GM12878 (cell line): ENCODE data around the gene LSP1. TPM values are rescaled to one million over a fixed set of nuclear protein-coding genes. Genes with fewer than 3 reads are reported as not detected.

Experiments used
- ATAC-seq: fragments of 200-7000 bp; cut with Tn5 transposase; 3 replicates; pipeline ENCODE4 v1.9.1; 2020; ENCODE audit warnings: mild to moderate bottlenecking, moderate library complexity
- BruUV-seq: library from RNA; stranded (reverse); fragments of 400-500 nt; replicated peaks from 2 replicates; lab custom pipeline; 2021; lab: Mats Ljungman, UMichigan
- CTCF ChIA-PET: fragments of 300-600 bp; sonication (Branson Sonifier 250); formaldehyde crosslinking; extraction: SDS; loops from one replicate; lab custom pipeline; 2021; ENCODE audit warnings: inconsistent platforms; lab: Yijun Ruan, JAX
- POLR2A ChIA-PET: fragments of 350-600 bp; formaldehyde crosslinking; extraction: SDS; loops from one replicate; lab custom pipeline; 2021; ENCODE audit warnings: inconsistent platforms; lab: Charles Lee
- RAD21 ChIA-PET: fragments of 300-600 bp; sonication (Branson Sonifier 250); formaldehyde crosslinking; loops from one replicate; lab custom pipeline; 2023; ENCODE audit warnings: antibody characterized with exemption; ENCODE audit not compliant: unreplicated experiment; lab: Charles Lee
- SMC1A ChIA-PET: fragments of 300-600 bp; sonication (Branson Sonifier 250); formaldehyde crosslinking; loops from one replicate; lab custom pipeline; 2023; ENCODE audit not compliant: unreplicated experiment, uncharacterized antibody; lab: Charles Lee
- DNase-seq: peaks from one replicate; pipeline ENCODE4 v3.0.0-alpha.2; 2011; ENCODE audit warnings: low read depth, low spot score
- FAIRE-seq: peaks from 3 replicates; lab custom pipeline; 2011; peaks lifted over from hg19 to GRCh38; lab: Jason Lieb, UNC
- H2AFZ ChIP-seq: 2 replicates; pipeline ENCODE4 v1.6.0; 2011; ENCODE audit warnings: low read depth, low read length, control low read depth; ENCODE audit not compliant: control insufficient read depth
- H3K27ac ChIP-seq: 2 replicates; pipeline ENCODE4 v1.5.1; 2011; ENCODE audit warnings: control low read depth; ENCODE audit not compliant: control insufficient read depth, insufficient read depth
- H3K27me3 ChIP-seq, 2 experiments: replicated peaks in 1 of 2; 2 replicates each; pipeline versions ENCODE4 v1.6.0 to v1.6.1; 2011; ENCODE audit warnings: low read length in 1 of 2; ENCODE audit not compliant: control insufficient read depth in 2 of 2, insufficient read depth in 2 of 2
- H3K36me3 ChIP-seq, 2 experiments: 2 replicates each; pipeline ENCODE4 v1.5.1; 2011; ENCODE audit warnings: low read length in 1 of 2; ENCODE audit not compliant: control insufficient read depth in 2 of 2, insufficient read depth in 2 of 2
- H3K4me1 ChIP-seq: 2 replicates; pipeline ENCODE4 v1.6.1; 2011; ENCODE audit warnings: mild to moderate bottlenecking, low read length, moderate library complexity, mixed read lengths; ENCODE audit not compliant: control insufficient read depth, insufficient read depth
- H3K4me2 ChIP-seq: 2 replicates; pipeline ENCODE4 v1.6.0; 2011; ENCODE audit warnings: control low read depth; ENCODE audit not compliant: control insufficient read depth, insufficient read depth
- H3K4me3 ChIP-seq: fragments of 200-600 bp; sonication (generic); 2 replicates; pipeline ENCODE4 v1.5.1; 2016
- H3K79me2 ChIP-seq: 2 replicates; pipeline ENCODE4 v1.6.0; 2011; ENCODE audit warnings: low read length; ENCODE audit not compliant: control insufficient read depth, insufficient read depth
- H3K9ac ChIP-seq: 2 replicates; pipeline ENCODE4 v1.8.0; 2011; ENCODE audit warnings: low read length, control low read depth, mixed read lengths; ENCODE audit not compliant: control insufficient read depth, insufficient read depth
- H3K9me3 ChIP-seq: replicated peaks from 3 replicates; pipeline ENCODE4 v1.5.1; 2011; ENCODE audit warnings: mild to moderate bottlenecking, low read length; ENCODE audit not compliant: control insufficient read depth, insufficient read depth
- H4K20me1 ChIP-seq: 2 replicates; pipeline ENCODE4 v1.6.0; 2011; ENCODE audit not compliant: control insufficient read depth, insufficient read depth
- WGBS: methylation state at CpG from one replicate; pipeline ENCODE4 v1.1.6; 2016; ENCODE audit warnings: low lambda C conversion rate; ENCODE audit not compliant: insufficient replicate concordance, insufficient coverage; ENCODE audit errors: missing lambda C conversion rate; 5-methylcytosine and 5-hydroxymethylcytosine counted together
- in situ Hi-C: fragments of 300-500 bp; cut with MboI; formaldehyde crosslinking; loops from 9 replicates; pipeline ENCODE4 v1.14.3; 2018; ENCODE audit warnings: mixed read lengths
- intact Hi-C: fragments of 100-400 bp; cut with micrococcal nuclease; formaldehyde crosslinking; loops from one replicate; pipeline ENCODE4 v1.14.2; 2022; ENCODE audit not compliant: unreplicated experiment
- polyA plus RNA-seq, 11 experiments: library from polyadenylated mRNA; depleted of rRNA in 4 of 11; unstranded in 6 of 11; stranded (reverse) in 5 of 11; fragments of >200 nt; fragmentation: Nextera tagmentation in 4 of 11; fragmentation: Illumina TruSeq in 1 of 11; extraction: Ambion mirVana in 4 of 11; extraction: Trizol in 1 of 11; gene quantifications; 1 replicate in 1 of 11; 2 replicates in 10 of 11; pipeline versions ENCODE4 v1.2.1 to v1.2.3, GENCODE V29; 2011 to 2016; ENCODE audit warnings: inconsistent platforms in 2 of 11, missing spikeins in 2 of 11, low read depth in 1 of 11
- total RNA-seq, 4 experiments: library from RNA; depleted of rRNA in 3 of 4; stranded (reverse); fragments of >200 nt in 3 of 4; fragmentation: Illumina TruSeq in 1 of 4; extraction: Trizol in 1 of 4; gene quantifications; 2 replicates each; pipeline versions ENCODE4 v1.2.1 to v1.2.3, GENCODE V29; 2013 to 2021
- TF ChIP-seq, protein P1 (sequence below): fragments of 450-650 bp; IDR thresholded peaks from 2 replicates; pipeline ENCODE4 v1.6.1; 2017; ENCODE audit warnings: mild to moderate bottlenecking, moderate library complexity
- TF ChIP-seq, protein P2 (sequence below): IDR thresholded peaks from 2 replicates; pipeline ENCODE4 v1.6.1; 2011; ENCODE audit warnings: low read depth, mild to moderate bottlenecking, low read length, moderate library complexity, borderline replicate concordance; ENCODE audit errors: extremely low read depth

LSP1 gene
- total and polyA plus RNA-seq, 10 of the 15 experiments (the other 5 are each of a cell fraction or from before 2014, with no cell fraction given) = 19.2 to 488 (median 369) TPM

GRCh38 chr11:1812274-1812673 lies 40.6 kb upstream of the LSP1 start:
- WGBS = 19% methylated on average over 5 of the region's 5 CpGs
- POLR2A ChIA-PET = no interaction called here
- CTCF ChIA-PET = no interaction called here

More at GRCh38 chr11:1812274-1812673, 40.6 kb upstream of the LSP1 start:
- no peaks in the 10 kb centered on the region for H3K4me1 ChIP-seq
- no peak overlapping the region for H3K9ac ChIP-seq
- ChIA-PET RAD21 (no interaction called here), SMC1A (no interaction called here)
- H3K4me3 ChIP-seq = no peak overlapping the region
- no peaks in the 10 kb centered on the region for H3K79me2 ChIP-seq
- intact Hi-C loops = no loop called here
- H3K9me3 ChIP-seq = peaks cover 2% of the 10 kb centered on the region; the same call in 1 of the 3 replicates
- no peak overlapping the region for H3K27ac ChIP-seq
- no peak for FAIRE-seq
- BruUV-seq = no TSS peak
- in situ Hi-C loops = no loop called here
- H4K20me1 ChIP-seq = no peaks in the 10 kb centered on the region
- no peaks in the 10 kb centered on the region for H3K36me3 ChIP-seq
- no peak overlapping the region for H3K4me2 ChIP-seq
- H2AFZ ChIP-seq = no peak overlapping the region
- no peak for ATAC-seq
- 0 out of 4 replicates have a peak, but pooled peaks cover 0 to 1% of the 10 kb centered on the region in 2 experiments for H3K27me3 ChIP-seq
- DNase-seq = no peak
- TF ChIP-seq, protein P1, sequence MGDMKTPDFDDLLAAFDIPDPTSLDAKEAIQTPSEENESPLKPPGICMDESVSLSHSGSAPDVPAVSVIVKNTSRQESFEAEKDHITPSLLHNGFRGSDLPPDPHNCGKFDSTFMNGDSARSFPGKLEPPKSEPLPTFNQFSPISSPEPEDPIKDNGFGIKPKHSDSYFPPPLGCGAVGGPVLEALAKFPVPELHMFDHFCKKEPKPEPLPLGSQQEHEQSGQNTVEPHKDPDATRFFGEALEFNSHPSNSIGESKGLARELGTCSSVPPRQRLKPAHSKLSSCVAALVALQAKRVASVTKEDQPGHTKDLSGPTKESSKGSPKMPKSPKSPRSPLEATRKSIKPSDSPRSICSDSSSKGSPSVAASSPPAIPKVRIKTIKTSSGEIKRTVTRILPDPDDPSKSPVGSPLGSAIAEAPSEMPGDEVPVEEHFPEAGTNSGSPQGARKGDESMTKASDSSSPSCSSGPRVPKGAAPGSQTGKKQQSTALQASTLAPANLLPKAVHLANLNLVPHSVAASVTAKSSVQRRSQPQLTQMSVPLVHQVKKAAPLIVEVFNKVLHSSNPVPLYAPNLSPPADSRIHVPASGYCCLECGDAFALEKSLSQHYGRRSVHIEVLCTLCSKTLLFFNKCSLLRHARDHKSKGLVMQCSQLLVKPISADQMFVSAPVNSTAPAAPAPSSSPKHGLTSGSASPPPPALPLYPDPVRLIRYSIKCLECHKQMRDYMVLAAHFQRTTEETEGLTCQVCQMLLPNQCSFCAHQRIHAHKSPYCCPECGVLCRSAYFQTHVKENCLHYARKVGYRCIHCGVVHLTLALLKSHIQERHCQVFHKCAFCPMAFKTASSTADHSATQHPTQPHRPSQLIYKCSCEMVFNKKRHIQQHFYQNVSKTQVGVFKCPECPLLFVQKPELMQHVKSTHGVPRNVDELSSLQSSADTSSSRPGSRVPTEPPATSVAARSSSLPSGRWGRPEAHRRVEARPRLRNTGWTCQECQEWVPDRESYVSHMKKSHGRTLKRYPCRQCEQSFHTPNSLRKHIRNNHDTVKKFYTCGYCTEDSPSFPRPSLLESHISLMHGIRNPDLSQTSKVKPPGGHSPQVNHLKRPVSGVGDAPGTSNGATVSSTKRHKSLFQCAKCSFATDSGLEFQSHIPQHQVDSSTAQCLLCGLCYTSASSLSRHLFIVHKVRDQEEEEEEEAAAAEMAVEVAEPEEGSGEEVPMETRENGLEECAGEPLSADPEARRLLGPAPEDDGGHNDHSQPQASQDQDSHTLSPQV = no peak
- TF ChIP-seq, protein P2, sequence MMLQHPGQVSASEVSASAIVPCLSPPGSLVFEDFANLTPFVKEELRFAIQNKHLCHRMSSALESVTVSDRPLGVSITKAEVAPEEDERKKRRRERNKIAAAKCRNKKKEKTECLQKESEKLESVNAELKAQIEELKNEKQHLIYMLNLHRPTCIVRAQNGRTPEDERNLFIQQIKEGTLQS = no peak
